Suppressor macrophage treated with lipopolysaccharide for 1 hour (primary cell): ENCODE measurements around the gene NFRKB.
"Not testable (repeated sequence)": the region's sequence is repeated elsewhere in the genome, so short reads cannot be mapped to it uniquely, and the experiment has no call there.

ENCODE experiments used
- DNase-seq, 3 donors: peaks; one replicate each; pipeline ENCODE4 v3.0.0-alpha.2; 2020 to 2022

Gene NFRKB

GRCh38 chr11:129894278-129895125, 876 bp downstream of the NFRKB start:
- DNase-seq = peak; percentile 39 to 64 (median 51)

GRCh38 chr11:129888451-129888850, 6.9 kb downstream of the NFRKB start:
- DNase-seq = no peak

- DNase-seq = no peak
Measured at GRCh38 chr11:129885381-129885780, 10.0 kb downstream of the NFRKB start.

GRCh38 chr11:129884581-129884980, 10.8 kb downstream of the NFRKB start:
- DNase-seq = no peak

- DNase-seq = peak; percentile 35 to 59 (median 42)
Measured at GRCh38 chr11:129881570-129882170, 13.7 kb downstream of the NFRKB start.

- no peak for DNase-seq
Measured at GRCh38 chr11:129880311-129880710, 15.1 kb downstream of the NFRKB start.

GRCh38 chr11:129871914-129872313, 23.5 kb downstream of the NFRKB start:
- no peak for DNase-seq

- not testable (repeated sequence) for DNase-seq
Measured at GRCh38 chr11:129868626-129869025, 26.8 kb downstream of the NFRKB start.

- DNase-seq = no peak
Measured at GRCh38 chr11:129866311-129866710, 29.1 kb downstream of the NFRKB start.

- no peak for DNase-seq
Measured at GRCh38 chr11:129865701-129866100, 29.7 kb downstream of the NFRKB start.

GRCh38 chr11:129864811-129865210, 30.6 kb downstream of the NFRKB start:
- DNase-seq = no peak

- no peak for DNase-seq
Measured at GRCh38 chr11:129861702-129862522, 33.5 kb downstream of the NFRKB start.

GRCh38 chr11:129856036-129856435, 39.3 kb downstream of the NFRKB start:
- DNase-seq = no peak

- DNase-seq = no peak
Measured at GRCh38 chr11:129855086-129855485, 40.3 kb downstream of the NFRKB start.

- no peak for DNase-seq
Measured at GRCh38 chr11:129854232-129854805, 41.1 kb downstream of the NFRKB start.

GRCh38 chr11:129853518-129854231, 41.7 kb downstream of the NFRKB start:
- peak; percentile 20 to 46 (median 28) for DNase-seq

GRCh38 chr11:129852125-129852740, 43.1 kb downstream of the NFRKB start:
- DNase-seq = no peak

- no peak for DNase-seq
Measured at GRCh38 chr11:129849447-129850130, 45.8 kb downstream of the NFRKB start.

- not testable (repeated sequence) for DNase-seq
Measured at GRCh38 chr11:129847361-129847760, 48.0 kb downstream of the NFRKB start.

GRCh38 chr11:129846508-129847335, 48.7 kb downstream of the NFRKB start:
- no peak for DNase-seq
